Measurements from ENCODE around the gene SASS6. TPM values are rescaled to one million over a fixed set of nuclear protein-coding genes. Genes with fewer than 3 reads are reported as not detected.

SASS6 gene
- total and polyA plus RNA-seq, 10 of the 15 experiments (the other 5 are each of a cell fraction or from before 2014, with no cell fraction given): 6.6 to 17.9 (median 10.2) TPM

DNA sequence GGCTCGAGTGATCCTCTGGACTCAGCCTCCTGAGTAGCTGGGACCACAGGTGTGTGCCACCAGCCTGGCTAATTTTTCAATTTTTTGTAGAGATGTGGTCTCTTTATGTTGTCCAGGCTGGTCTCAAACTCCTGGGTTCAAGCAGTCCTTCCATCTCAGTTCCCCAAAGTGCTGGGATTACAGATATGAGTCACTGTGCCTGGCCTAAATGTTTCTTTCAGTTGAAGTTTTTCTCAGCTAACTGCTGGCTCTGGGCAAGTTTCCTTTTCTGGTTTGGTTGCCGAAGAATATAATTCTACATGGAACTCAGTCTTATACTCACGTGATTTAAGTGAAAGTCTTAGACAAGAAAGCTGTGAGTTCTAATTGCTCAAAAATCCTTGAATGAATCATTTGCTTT, 57.0 kb downstream of the SASS6 start (continued):
- peak; percentile 96 for TF ChIP-seq DPF2 (IDR thresholded peaks at IDR 0.05)
- TF ChIP-seq HDAC6 (IDR thresholded peaks at IDR 0.05; ENCODE audit: unreplicated experiment): no peak
- TF ChIP-seq ZBTB40 (IDR thresholded peaks at IDR 0.05; ENCODE audit: borderline replicate concordance): no peak
- TF ChIP-seq FOXK2 (IDR thresholded peaks at IDR 0.05): no peak
- TF ChIP-seq MYC (IDR thresholded peaks at IDR 0.05; ENCODE audit: insufficient read depth, insufficient read length, insufficient replicate concordance, low read length, severe bottlenecking): no peak
- no peak for TF ChIP-seq ASH2L (IDR thresholded peaks at IDR 0.05; ENCODE audit: borderline replicate concordance, low read depth)
- 0 out of 2 replicates have a peak, but pooled peaks have one; percentile 19 for TF ChIP-seq CHD2 (IDR thresholded peaks at IDR 0.05; ENCODE audit: borderline replicate concordance, low read depth, low read length)
- TF ChIP-seq, protein P1, sequence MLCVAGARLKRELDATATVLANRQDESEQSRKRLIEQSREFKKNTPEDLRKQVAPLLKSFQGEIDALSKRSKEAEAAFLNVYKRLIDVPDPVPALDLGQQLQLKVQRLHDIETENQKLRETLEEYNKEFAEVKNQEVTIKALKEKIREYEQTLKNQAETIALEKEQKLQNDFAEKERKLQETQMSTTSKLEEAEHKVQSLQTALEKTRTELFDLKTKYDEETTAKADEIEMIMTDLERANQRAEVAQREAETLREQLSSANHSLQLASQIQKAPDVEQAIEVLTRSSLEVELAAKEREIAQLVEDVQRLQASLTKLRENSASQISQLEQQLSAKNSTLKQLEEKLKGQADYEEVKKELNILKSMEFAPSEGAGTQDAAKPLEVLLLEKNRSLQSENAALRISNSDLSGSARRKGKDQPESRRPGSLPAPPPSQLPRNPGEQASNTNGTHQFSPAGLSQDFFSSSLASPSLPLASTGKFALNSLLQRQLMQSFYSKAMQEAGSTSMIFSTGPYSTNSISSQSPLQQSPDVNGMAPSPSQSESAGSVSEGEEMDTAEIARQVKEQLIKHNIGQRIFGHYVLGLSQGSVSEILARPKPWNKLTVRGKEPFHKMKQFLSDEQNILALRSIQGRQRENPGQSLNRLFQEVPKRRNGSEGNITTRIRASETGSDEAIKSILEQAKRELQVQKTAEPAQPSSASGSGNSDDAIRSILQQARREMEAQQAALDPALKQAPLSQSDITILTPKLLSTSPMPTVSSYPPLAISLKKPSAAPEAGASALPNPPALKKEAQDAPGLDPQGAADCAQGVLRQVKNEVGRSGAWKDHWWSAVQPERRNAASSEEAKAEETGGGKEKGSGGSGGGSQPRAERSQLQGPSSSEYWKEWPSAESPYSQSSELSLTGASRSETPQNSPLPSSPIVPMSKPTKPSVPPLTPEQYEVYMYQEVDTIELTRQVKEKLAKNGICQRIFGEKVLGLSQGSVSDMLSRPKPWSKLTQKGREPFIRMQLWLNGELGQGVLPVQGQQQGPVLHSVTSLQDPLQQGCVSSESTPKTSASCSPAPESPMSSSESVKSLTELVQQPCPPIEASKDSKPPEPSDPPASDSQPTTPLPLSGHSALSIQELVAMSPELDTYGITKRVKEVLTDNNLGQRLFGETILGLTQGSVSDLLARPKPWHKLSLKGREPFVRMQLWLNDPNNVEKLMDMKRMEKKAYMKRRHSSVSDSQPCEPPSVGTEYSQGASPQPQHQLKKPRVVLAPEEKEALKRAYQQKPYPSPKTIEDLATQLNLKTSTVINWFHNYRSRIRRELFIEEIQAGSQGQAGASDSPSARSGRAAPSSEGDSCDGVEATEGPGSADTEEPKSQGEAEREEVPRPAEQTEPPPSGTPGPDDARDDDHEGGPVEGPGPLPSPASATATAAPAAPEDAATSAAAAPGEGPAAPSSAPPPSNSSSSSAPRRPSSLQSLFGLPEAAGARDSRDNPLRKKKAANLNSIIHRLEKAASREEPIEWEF (IDR thresholded peaks at IDR 0.05; ENCODE audit: insufficient replicate concordance, low read depth, low read length): no peak
- TF ChIP-seq LARP7 (IDR thresholded peaks at IDR 0.05): no peak
- TF ChIP-seq CBX5 (IDR thresholded peaks at IDR 0.05; ENCODE audit: low read depth): no peak
- peak; percentile 34; the same call in 1 of the 2 replicates for TF ChIP-seq MTA3 (IDR thresholded peaks at IDR 0.05; ENCODE audit: borderline replicate concordance, low read length)
- no peak for TF ChIP-seq HCFC1 (IDR thresholded peaks at IDR 0.05; ENCODE audit: low read length)
- TF ChIP-seq MLLT1 (IDR thresholded peaks at IDR 0.05): no peak
- TF ChIP-seq SIX5 (IDR thresholded peaks at IDR 0.05; ENCODE audit: low read depth, low read length, severe bottlenecking): no peak
- no peak for TF ChIP-seq CBX3 (IDR thresholded peaks at IDR 0.05; ENCODE audit: borderline replicate concordance, low read depth)
- no peak for TF ChIP-seq EGR1 (IDR thresholded peaks at IDR 0.05; ENCODE audit: borderline replicate concordance in 1 of 2, low read depth in 2 of 2, low read length in 2 of 2)
- TF ChIP-seq IRF4 (IDR thresholded peaks at IDR 0.05; ENCODE audit: low read depth, low read length): peak; percentile 96
- peak; percentile 74; the same call in 1 of the 2 replicates for TF ChIP-seq RAD51 (IDR thresholded peaks at IDR 0.05)
- peak; percentile 95 for TF ChIP-seq EED (IDR thresholded peaks at IDR 0.05; ENCODE audit: low read depth)
- TF ChIP-seq SMC3 (IDR thresholded peaks at IDR 0.05; ENCODE audit: borderline replicate concordance, low read length): no peak
- TF ChIP-seq PML (IDR thresholded peaks at IDR 0.05; ENCODE audit: low read length): 0 out of 2 replicates have a peak, but pooled peaks have one; percentile 25
- no peak for TF ChIP-seq RAD21 (IDR thresholded peaks at IDR 0.05; ENCODE audit: insufficient read depth, low read depth, low read length)

Measured in GM12878 (cell line).